ENCODE data around the gene NKAIN1. TPM values are rescaled to one million over a fixed set of nuclear protein-coding genes. Genes with fewer than 3 reads are reported as not detected.

Gene NKAIN1
- total RNA-seq, 8 experiments from 2014 or later = 0.46 to 88.7 (median 39.7) TPM

DNA sequence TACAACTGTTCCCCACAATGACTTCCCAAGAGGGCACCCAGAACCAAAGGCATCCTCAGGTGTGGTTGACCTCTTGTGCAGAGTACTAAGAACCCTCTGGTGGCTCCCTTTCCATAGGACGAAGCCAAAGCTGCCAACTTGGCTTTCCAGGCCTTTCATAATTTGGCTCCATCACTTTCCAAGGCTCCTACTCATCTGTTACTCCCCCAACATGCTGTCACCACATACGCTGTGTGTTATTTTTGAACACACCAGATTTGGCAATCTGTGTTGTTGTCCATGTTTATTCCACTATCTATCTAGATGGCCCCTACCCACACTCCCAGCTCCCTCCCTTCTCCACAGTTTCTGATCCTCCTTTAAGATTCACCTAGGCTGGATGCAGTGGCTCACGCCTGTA lies 10.2 kb upstream of the NKAIN1 start:
- ATAC-seq (replicated peaks in 6 of 8) = no peak
- 50 to 100% (median 84%) methylated on average over 1 to 3 of the region's 3 CpGs; no CpG with 5 or more reads in 1 of the 10 experiments for WGBS, 10 experiments
- no peak overlapping the region for H3K4me3 ChIP-seq
- in situ Hi-C loops (cut with MboI; ENCODE audit: low pct_unique_long_range_greater_than_20kb in 2 of 9, low sequenced_read_pairs in 9 of 9, unreplicated experiment in 9 of 9) = no loop called here
- no peak overlapping the region for H3K27ac ChIP-seq
- H3K4me1 ChIP-seq (replicated peaks in 1 of 2) = no peaks in the 10 kb centered on the region

DNA sequence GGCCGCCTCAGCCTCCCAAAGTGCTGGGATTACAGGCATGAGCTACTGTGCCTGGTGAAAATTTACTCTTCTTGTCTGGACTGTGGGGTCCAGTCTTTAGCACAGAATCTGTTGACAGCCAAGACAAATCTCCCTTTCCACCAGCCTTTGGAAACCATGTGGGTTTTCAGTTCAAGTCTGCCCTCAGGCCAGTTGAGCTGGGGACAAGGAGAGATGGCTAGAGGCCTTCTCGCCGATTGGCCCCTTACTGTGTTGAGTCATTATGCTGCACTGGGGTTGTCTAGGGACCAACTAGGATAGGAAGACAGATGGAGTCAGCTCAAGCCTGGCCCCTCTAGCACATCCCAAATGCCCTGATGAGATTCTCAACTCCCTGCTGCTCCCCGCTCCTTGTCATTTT lies 8.6 kb upstream of the NKAIN1 start:
- 73 to 100% (median 86%) methylated on average over 2 to 4 of the region's 4 CpGs; no CpG with 5 or more reads in 5 of the 10 experiments for WGBS, 10 experiments
- Histone ChIP-seq H3K27ac (no peak overlapping the region), H3K4me3 (no peak overlapping the region), H3K4me1 (replicated peaks in 1 of 2) (peaks cover 4 to 5% of the 10 kb centered on the region in 2 donors)
- peak in 1 of 8 experiments; percentile 45 for ATAC-seq (replicated peaks in 6 of 8)
- in situ Hi-C loops (cut with MboI; ENCODE audit: low pct_unique_long_range_greater_than_20kb in 2 of 9, low sequenced_read_pairs in 9 of 9, unreplicated experiment in 9 of 9) = no loop called here

DNA sequence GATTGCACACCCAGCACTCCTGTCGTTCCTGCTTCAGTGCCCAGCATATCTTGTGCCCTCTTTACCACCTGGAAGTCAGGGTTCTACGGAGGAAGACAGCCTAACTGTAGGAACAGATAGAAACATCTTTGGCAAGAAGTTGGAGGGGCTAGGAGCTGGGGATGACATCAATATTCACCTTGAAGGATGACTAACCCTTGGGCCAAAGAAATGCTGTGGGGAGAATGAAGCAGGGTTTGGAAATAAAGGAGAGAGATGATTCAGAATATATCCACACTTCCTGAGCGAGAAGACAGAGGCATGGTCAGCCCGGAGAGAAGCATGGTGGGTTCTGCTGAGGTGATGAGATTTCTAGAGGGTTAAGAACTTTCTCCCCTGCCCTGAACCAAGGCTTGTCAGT lies 4.6 kb upstream of the NKAIN1 start:
- WGBS, 10 experiments = 33 to 83% (median 58%) methylated on average over 1 to 4 of the region's 4 CpGs; no CpG with 5 or more reads in 2 of the 10 experiments
- in situ Hi-C loops (cut with MboI; ENCODE audit: low pct_unique_long_range_greater_than_20kb in 2 of 9, low sequenced_read_pairs in 9 of 9, unreplicated experiment in 9 of 9) = no loop called here

DNA sequence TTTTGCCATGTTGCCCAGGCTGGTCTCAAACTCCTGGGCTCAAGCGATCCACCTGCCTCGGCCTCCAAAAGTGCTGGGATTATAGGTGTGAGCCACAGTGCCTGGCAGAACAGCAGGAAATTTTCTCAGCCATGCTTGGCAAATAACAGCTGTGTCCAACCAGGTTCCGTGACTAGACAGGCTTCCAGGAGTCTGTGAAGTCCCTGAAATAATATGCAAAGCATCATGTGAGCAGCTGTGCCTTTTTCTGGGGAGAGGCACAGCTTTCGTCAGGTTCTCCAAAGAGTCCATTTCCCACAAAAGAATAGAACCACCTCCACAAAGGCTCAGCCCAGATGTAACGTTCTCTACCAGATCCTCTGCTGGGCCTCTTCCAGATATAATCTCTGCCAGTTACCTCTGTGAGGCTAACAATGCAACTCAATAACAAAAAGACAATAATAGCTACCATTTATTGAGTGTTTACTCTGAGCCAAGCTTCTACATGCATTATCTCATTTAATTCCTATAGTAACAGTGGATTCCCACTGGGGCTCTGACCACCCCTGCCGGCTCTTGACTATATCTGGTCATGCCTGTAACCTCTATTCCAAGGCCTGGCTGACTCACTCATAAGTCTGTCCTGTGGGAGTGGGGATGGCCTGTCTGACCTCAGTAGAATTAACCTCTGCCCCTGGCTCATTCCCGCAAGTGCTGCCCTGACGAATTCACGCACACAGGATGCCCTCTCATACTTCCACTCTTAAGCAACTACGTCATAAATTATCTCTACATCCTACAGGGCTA lies 4.0 kb upstream of the NKAIN1 start:
- WGBS, 10 experiments = 16 to 100% (median 59%) methylated on average over 1 to 10 of the region's 10 CpGs
- peak in 1 of 8 experiments; percentile 4 for ATAC-seq (replicated peaks in 6 of 8)
- H3K4me1 ChIP-seq (replicated peaks in 1 of 2) = peaks cover 4 to 8% of the 10 kb centered on the region in 2 donors
- in situ Hi-C loops (cut with MboI; ENCODE audit: low pct_unique_long_range_greater_than_20kb in 2 of 9, low sequenced_read_pairs in 9 of 9, unreplicated experiment in 9 of 9) = no loop called here
- no peak overlapping the region for H3K27ac ChIP-seq
- no peak overlapping the region for H3K4me3 ChIP-seq

More for the DNA sequence above, 4.6 kb upstream of the NKAIN1 start:
- ATAC-seq (replicated peaks in 6 of 8) = peak in 3 of 8 experiments; percentile 7 to 15 (median 9)
- H3K27ac ChIP-seq = no peak overlapping the region
- peaks cover 4 to 8% of the 10 kb centered on the region in 2 donors for H3K4me1 ChIP-seq (replicated peaks in 1 of 2)
- H3K4me3 ChIP-seq = no peak overlapping the region

DNA sequence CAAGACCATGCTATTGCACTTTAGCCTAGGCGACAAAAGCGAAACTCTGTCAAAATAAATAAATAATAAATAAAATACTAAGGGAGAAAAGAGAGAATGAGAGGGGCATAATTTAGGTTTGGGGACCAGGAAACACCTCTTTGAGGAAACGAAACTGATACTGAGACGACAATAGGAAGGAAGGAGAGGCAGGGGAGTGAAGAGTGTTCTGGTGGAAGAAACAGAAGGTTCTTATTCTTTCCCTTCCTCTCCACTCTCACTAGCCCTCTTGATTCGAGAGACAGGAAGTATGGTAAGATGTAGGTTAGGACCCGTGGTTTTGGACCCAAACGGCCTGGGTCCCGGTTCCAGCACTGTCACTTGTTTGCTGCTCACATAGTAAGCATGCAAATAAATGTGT lies 1.6 kb upstream of the NKAIN1 start:
- in situ Hi-C loops (cut with MboI; ENCODE audit: low pct_unique_long_range_greater_than_20kb in 2 of 9, low sequenced_read_pairs in 9 of 9, unreplicated experiment in 9 of 9) = no loop called here
- ATAC-seq (replicated peaks in 6 of 8) = no peak
- WGBS, 10 experiments = 59 to 100% (median 89%) methylated on average over 2 to 8 of the region's 8 CpGs
- H3K27ac ChIP-seq = no peak overlapping the region
- no peak overlapping the region for H3K4me3 ChIP-seq
- peaks cover 9 to 17% of the 10 kb centered on the region in 2 donors for H3K4me1 ChIP-seq (replicated peaks in 1 of 2)

DNA sequence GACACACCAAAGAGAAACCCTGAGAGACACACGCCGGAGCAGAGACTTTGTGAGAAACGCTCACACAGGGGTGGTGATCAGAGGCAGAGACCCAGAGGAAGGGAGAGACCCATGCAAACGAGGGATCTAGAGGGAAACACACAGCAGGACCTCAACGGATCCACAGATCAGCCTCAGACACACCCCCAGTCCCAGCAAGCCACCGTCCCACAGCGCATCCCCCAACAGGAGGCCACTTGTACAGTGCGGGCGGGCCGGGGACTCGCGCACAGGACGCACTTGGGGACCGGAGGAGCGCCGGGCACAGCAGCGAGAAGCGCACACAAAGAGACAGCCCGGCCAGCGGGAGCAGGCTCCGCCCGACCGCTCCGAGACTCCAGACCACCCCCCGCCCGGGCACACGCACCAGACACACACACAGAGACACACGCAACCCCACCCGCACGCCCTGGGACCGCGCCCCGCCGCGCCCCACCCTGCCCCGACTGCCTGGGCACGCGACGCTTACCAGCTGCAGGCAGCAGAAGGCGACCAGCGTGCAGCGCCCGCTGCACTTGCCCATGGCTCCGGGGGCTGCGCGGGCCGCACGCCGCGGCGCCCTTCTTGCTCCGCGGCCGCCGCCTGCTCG lies 587 bp downstream of the NKAIN1 start:
- Histone ChIP-seq H3K27ac (peak overlapping the region; percentile 77 to 85), H3K4me1 (replicated peaks in 1 of 2) (peaks cover 21 to 26% of the 10 kb centered on the region in 2 donors), H3K4me3 (peak overlapping the region; percentile 44 to 88 (median 58))
- in situ Hi-C loops (cut with MboI; ENCODE audit: low pct_unique_long_range_greater_than_20kb in 2 of 9, low sequenced_read_pairs in 9 of 9, unreplicated experiment in 9 of 9) = no loop called here
- peak; percentile 59 to 80 (median 76) for ATAC-seq (replicated peaks in 6 of 8)
- 0 to 3% (median 0%) methylated on average over 2 to 21 of the region's 56 CpGs; no CpG with 5 or more reads in 4 of the 10 experiments for WGBS, 10 experiments

DNA sequence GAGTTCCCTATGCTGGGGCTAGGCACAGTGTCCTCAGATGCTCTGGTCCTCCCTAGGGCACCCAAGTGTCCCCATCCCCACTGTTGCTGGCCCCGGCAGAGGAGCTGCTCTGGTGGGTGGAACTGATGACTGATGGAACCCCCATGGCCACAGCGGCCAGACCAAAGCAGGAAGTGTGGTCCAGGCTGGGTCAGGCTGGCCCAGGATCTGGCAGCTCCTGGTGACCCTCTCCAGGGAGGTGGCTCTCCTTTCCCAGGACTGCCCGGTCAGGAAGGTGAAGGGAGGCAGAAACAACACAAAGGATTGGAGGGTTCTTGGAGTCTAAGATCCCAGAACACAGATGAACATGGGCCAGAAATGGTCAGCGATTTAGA lies 1.1 kb downstream of the NKAIN1 start:
- peak overlapping the region; percentile 44 to 88 (median 58) for H3K4me3 ChIP-seq
- ATAC-seq (replicated peaks in 6 of 8) = peak in 5 of 8 experiments; percentile 1 to 19 (median 12)
- peaks cover 24 to 27% of the 10 kb centered on the region in 2 donors for H3K4me1 ChIP-seq (replicated peaks in 1 of 2)
- in situ Hi-C loops (cut with MboI; ENCODE audit: low pct_unique_long_range_greater_than_20kb in 2 of 9, low sequenced_read_pairs in 9 of 9, unreplicated experiment in 9 of 9) = no loop called here
- peak overlapping the region; percentile 77 to 85 for H3K27ac ChIP-seq
- WGBS, 10 experiments = 0 to 17% (median 7%) methylated on average over 1 to 4 of the region's 4 CpGs; no CpG with 5 or more reads in 5 of the 10 experiments

DNA sequence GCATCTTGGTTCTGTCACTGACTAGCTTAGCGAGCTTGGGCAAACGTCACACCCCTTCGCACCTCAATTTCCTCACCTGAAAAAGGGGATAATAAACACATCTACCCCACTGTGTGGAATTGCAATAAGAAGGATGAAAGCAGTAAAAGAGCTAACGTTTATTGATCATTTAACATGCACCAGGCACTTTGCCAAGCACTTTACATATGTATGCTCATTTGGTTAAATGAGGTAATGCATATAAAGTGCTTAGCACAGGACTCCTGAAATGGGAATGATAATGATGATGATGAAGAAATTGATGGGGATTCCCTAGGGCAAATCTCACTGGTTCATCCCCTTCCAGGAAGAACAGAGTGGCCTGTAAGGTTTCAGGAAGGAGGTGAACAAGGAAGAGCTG lies 4.8 kb downstream of the NKAIN1 start:
- in situ Hi-C loops (cut with MboI; ENCODE audit: low pct_unique_long_range_greater_than_20kb in 2 of 9, low sequenced_read_pairs in 9 of 9, unreplicated experiment in 9 of 9) = no loop called here
- Histone ChIP-seq H3K4me3 (no peak overlapping the region), H3K27ac (peak overlapping the region; percentile 72 to 74), H3K4me1 (replicated peaks in 1 of 2) (peaks cover 29 to 38% of the 10 kb centered on the region in 2 donors)
- ATAC-seq (replicated peaks in 6 of 8) = peak in 1 of 8 experiments; percentile 6
- 0 to 65% (median 56%) methylated on average over 1 to 4 of the region's 4 CpGs; no CpG with 5 or more reads in 1 of the 10 experiments for WGBS, 10 experiments

DNA sequence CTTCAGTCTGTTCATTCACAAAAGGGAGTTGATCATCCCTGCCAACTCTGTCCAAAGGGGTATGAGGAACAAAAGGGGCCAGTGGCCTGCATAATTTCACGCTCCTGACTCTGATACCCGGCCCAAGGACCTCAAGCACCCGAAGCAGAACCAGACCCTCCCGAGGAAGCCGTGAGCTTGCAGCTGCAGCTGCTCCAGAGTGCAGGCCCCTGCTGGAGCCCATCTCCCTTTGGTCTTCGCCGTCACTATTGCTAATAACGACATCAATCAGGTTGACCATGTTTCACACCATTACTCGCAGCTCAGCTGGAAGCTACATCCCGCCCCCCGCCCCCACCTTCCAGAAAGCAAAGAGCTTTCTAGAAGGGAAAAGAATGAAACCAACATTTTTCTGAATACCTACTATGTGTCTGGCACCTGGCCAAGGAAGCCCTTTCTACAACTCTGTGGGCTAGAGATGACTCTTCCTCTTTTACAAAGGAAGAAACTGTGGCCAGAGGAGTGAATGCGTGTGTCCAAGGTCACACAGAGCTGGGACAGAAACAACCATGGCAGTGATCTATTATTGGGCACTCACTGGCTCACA lies 5.5 kb downstream of the NKAIN1 start:
- H3K4me3 ChIP-seq = no peak overlapping the region
- in situ Hi-C loops (cut with MboI; ENCODE audit: low pct_unique_long_range_greater_than_20kb in 2 of 9, low sequenced_read_pairs in 9 of 9, unreplicated experiment in 9 of 9) = no loop called here
- WGBS, 10 experiments = 7 to 49% (median 22%) methylated on average over 2 to 7 of the region's 12 CpGs; no CpG with 5 or more reads in 5 of the 10 experiments
- peak in 5 of 8 experiments; percentile 31 to 61 (median 57) for ATAC-seq (replicated peaks in 6 of 8)
- peaks cover 29 to 38% of the 10 kb centered on the region in 2 donors for H3K4me1 ChIP-seq (replicated peaks in 1 of 2)
- H3K27ac ChIP-seq = peak overlapping the region; percentile 72 to 74

DNA sequence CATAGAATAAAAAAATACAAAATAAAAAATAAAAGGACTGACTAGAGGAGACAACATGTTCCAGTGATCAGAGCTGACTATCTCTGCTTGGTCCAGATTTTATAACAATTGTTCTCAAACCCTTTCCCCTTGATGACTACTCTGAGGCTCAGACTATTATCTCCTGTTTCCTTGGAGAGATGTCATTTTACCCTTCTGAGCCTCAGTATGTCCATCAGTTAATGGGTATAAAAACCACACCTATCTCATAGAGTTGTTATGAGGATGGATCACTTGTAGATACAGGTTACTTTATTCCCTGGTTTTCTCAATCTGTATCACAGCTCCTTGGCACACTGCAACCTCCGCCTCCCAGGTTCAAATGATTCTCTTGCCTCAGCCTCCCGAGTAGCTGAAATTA lies 7.0 kb downstream of the NKAIN1 start:
- no peak for ATAC-seq (replicated peaks in 6 of 8)
- Histone ChIP-seq H3K4me3 (no peak overlapping the region), H3K27ac (no peak overlapping the region), H3K4me1 (replicated peaks in 1 of 2) (peaks cover 32 to 44% of the 10 kb centered on the region in 2 donors)
- 50 to 100% (median 100%) methylated on average over 1 to 2 of the region's 2 CpGs; no CpG with 5 or more reads in 2 of the 10 experiments for WGBS, 10 experiments
- in situ Hi-C loops (cut with MboI; ENCODE audit: low pct_unique_long_range_greater_than_20kb in 2 of 9, low sequenced_read_pairs in 9 of 9, unreplicated experiment in 9 of 9) = no loop called here

DNA sequence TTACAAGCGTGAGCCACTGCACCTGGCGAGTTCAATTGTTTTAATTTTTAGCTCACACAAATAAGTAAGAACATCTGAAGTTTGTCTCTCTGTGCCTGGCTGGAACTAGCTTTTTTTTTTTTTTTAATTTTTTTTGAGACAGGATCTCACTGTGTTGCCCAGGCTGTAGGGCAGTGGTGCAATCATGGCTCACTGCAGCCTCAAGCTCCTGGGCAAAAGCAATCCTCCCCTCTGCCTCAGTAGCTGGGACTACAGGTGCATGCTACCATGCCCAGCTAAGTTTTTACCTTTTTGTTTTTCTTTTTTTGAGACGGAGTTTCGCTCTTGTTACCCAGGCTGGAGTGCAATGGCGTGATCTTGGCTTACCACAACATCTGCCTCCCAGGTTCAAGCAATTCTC lies 7.9 kb downstream of the NKAIN1 start:
- Histone ChIP-seq H3K4me1 (replicated peaks in 1 of 2) (peaks cover 37 to 53% of the 10 kb centered on the region in 2 donors), H3K27ac (no peak overlapping the region), H3K4me3 (no peak overlapping the region)
- in situ Hi-C loops (cut with MboI; ENCODE audit: low pct_unique_long_range_greater_than_20kb in 2 of 9, low sequenced_read_pairs in 9 of 9, unreplicated experiment in 9 of 9) = no loop called here
- no peak for ATAC-seq (replicated peaks in 6 of 8)
- 0 to 100% (median 100%) methylated on average over 1 to 3 of the region's 5 CpGs; no CpG with 5 or more reads in 2 of the 10 experiments for WGBS, 10 experiments

DNA sequence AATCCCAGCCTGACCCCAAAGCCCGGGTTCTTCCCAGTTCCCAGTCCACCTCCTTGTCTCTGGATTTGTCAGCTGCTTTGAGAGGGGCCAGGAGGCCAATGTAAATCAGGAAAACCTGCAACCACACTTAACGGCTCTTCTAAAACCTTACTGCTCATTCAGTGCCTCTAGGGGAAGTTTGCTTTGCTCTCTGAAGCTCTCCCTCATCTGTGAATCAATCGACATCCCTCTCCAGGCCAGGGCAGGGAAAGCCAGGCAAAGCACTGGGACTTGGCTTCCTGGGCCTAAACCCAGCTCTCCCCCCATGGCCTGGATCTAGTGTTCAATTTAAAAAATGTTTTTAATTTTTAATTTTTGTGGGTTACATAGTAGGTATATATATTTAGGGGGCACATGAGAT lies 9.3 kb downstream of the NKAIN1 start:
- WGBS, 10 experiments = 0 to 71% (median 30%) methylated on average over 1 to 3 of the region's 3 CpGs; no CpG with 5 or more reads in 6 of the 10 experiments
- Histone ChIP-seq H3K4me1 (replicated peaks in 1 of 2) (peaks cover 37 to 53% of the 10 kb centered on the region in 2 donors), H3K4me3 (no peak overlapping the region), H3K27ac (no peak overlapping the region)
- ATAC-seq (replicated peaks in 6 of 8) = no peak
- in situ Hi-C loops (cut with MboI; ENCODE audit: low pct_unique_long_range_greater_than_20kb in 2 of 9, low sequenced_read_pairs in 9 of 9, unreplicated experiment in 9 of 9) = no loop called here

DNA sequence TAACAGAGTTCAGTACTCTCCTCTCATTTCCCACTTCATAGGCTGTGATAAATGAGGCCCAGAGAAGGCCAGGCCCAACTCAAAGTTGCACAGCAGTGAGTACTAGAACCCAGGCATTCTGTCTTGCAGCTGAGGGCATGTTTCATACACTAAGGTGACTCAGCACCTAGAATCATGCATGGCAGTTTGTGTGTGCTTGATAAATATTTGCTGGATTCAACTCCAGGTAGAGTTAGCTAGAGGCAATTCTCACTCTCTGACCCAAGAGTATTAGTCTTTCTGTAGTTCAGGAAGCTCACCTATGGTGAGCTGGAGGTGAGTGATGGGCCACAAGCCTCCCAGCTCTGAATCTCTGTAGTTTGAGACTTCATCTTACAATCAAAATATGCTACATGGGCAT lies 10.7 kb downstream of the NKAIN1 start:
- no peak for ATAC-seq (replicated peaks in 6 of 8)
- H3K4me1 ChIP-seq (replicated peaks in 1 of 2) = peaks cover 33 to 45% of the 10 kb centered on the region in 2 donors
- no peak overlapping the region for H3K27ac ChIP-seq
- H3K4me3 ChIP-seq = no peak overlapping the region
- in situ Hi-C loops (cut with MboI; ENCODE audit: low pct_unique_long_range_greater_than_20kb in 2 of 9, low sequenced_read_pairs in 9 of 9, unreplicated experiment in 9 of 9) = no loop called here
